NCI-H2029 treated with DMSO at 0.1 percent for 48 hours (cell line): ENCODE results near the gene AKAP13.
"Not testable (repeated sequence)": the region's sequence is repeated elsewhere in the genome, so short reads cannot be mapped to it uniquely, and the experiment has no call there.

Source experiments
- DNase-seq: peaks from one replicate; lab custom pipeline; 2025; lab: John Stamatoyannopoulos, UW

Gene AKAP13

DNA sequence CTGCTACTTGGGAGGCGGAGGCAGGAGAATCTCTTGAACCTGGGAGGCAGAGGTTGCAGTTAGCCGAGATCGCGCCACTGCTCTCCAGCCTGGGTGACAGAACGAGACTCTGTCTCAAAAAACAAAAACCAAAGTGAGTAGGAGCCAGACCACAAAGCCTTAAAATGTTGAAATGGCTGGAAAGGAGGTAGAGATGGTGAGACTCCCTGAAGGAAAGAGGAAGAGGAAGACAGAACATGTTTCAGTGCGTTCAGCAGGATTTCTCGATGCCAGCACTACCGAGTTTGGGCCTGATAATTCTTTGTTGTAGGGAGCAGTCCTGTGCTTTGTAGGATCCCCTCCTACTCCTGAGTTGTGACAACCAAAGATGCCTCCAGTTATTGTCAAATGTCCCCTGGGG lies 189.9 kb downstream of the AKAP13 start:
- DNase-seq, result no peak

GRCh38 chr15:85571780-85572179 lies 191.4 kb downstream of the AKAP13 start:
- DNase-seq, result no peak

- no peak for DNase-seq
Observed at GRCh38 chr15:85576392-85576791, 196.0 kb downstream of the AKAP13 start.

GRCh38 chr15:85578941-85579701 lies 198.7 kb downstream of the AKAP13 start:
- DNase-seq, result no peak

- DNase-seq, result no peak
Observed at GRCh38 chr15:85579957-85580694, 199.7 kb downstream of the AKAP13 start.

DNA sequence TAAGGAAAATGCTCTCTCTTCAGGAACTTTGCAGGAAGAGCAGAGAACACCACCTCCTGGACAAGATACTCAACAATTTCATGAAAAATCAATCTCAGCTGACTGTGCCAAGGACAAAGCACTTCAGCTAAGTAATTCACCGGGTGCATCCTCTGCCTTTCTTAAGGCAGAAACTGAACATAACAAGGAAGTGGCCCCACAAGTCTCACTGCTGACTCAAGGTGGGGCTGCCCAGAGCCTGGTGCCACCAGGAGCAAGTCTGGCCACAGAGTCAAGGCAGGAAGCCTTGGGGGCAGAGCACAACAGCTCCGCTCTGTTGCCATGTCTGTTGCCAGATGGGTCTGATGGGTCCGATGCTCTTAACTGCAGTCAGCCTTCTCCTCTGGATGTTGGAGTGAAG lies 200.5 kb downstream of the AKAP13 start:
- DNase-seq, result no peak

DNA sequence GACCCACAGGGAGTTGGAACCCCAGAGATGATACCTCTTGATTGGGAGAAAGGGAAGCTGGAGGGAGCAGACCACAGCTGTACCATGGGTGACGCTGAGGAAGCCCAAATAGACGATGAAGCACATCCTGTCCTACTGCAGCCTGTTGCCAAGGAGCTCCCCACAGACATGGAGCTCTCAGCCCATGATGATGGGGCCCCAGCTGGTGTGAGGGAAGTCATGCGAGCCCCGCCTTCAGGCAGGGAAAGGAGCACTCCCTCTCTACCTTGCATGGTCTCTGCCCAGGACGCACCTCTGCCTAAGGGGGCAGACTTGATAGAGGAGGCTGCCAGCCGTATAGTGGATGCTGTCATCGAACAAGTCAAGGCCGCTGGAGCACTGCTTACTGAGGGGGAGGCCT lies 201.1 kb downstream of the AKAP13 start:
- DNase-seq, result no peak

- DNase-seq, result no peak
Observed at GRCh38 chr15:85582131-85583079, 202.0 kb downstream of the AKAP13 start.

DNA sequence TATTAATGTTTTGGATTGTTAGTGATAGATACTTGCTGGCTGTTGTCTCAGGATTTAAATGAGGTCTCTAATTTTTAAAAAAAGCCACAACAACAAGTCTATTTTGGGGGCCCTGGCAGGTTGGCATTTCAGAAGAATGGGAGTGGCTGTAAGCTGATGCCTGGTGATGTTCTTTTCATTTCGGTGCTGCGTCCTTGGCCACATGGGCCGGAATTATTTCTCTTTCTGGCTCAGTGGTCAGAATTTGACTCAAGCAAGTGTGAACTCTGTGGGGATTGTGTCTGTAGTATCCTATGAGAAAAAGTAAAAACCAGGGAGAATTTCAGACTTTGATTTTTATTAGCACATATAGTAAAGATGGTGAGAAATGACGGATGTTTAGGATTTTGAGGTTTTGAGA lies 203.0 kb downstream of the AKAP13 start:
- DNase-seq, result no peak

DNA sequence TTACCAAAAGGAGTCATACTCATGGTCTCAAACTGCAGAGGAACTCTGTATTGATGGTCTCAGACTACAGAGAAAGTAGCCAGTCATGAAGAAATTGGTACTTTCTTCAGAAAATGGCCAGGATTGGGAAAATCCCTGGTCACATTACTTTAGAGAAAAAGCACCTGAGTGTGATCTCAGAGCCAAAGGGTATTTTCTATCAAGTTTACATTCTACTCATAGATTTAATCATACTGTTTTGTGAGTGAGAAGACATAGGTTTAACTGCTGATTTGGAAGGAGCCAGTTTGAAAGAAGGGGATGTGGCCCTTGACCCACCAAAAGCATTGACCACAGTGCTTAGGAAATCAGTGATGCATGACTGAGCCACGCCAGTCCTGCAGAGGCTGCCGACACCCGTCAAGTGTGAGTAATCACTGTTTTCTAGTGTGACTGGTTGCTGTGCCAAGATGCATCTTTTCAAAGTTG lies 203.6 kb downstream of the AKAP13 start:
- DNase-seq, result no peak

DNA sequence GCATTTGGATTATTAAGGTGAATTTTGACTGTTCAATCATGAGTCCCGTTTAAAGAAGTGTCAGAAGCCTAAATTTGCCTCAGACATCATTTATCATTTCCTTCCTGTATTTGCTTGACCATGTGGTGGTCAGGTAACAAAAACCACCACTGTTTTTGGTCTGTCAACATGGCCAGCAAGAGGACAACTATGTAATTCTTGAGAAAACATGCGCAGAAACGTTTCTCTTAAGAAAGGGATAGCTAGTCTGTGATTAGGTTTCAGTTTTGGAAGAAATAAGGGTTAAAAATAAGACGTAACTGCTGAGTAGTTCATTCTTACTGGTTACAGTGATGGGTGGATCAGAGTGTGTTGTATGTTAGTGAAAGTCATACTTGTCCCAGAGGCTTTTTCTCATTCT lies 204.5 kb downstream of the AKAP13 start:
- no peak for DNase-seq

DNA sequence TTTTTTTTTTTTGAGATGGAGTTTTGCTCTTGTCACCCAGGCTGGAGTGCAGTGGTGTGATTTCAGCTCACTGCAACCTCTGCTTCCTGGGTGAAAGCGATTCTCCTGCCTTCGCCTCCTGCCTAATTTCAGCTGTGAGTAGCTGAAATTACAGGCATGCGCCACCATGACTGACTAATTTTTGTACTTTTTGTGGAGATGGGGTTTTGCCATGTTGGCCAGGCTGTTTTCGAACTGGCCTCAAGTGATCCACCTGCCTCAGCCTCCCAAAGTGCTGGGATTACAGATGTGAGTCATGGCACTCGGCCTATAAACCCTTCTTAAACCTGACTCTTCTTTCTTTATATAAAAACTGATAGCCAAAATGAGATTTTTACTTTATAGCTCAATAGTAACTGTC lies 205.8 kb downstream of the AKAP13 start:
- not testable (repeated sequence) for DNase-seq

DNA sequence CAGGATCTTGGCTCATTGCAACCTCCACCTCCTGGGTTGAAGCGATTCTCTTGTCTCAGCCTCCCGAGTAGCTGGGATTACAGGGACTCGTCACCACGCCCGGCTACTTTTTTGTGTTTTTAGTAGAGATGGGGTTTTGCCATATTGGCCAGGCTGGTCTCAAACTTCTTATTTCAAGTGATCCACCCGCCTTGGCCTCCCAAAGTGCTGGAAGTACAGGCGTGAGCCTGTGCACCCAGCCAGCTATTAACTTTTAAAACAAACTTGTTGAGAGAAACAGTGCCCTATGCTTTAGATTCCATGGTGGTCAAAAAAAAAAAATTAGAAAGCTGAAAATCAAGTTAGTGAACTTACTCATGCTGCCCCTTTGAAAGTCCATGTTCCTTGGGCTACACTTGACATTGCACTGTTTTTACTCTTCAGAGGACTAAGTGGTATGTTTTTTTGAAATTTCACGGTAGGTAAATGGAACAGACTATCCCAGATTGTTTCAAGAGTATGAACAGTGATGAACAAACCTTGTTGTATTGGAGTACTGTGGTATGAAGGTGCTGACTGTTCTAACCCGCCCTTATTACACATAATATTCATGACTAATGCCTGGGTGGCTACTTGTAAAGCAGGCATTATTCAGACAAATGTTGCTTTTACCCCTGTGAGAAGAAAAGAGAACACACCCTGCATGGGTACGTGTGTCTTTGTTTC lies 207.5 kb downstream of the AKAP13 start:
- no peak for DNase-seq

- DNase-seq, result no peak
Observed at GRCh38 chr15:85588677-85589076, 208.3 kb downstream of the AKAP13 start.

GRCh38 chr15:85589851-85590250 lies 209.4 kb downstream of the AKAP13 start:
- DNase-seq, result no peak

- no peak for DNase-seq
Observed at GRCh38 chr15:85591622-85592021, 211.2 kb downstream of the AKAP13 start.

GRCh38 chr15:85592148-85592547 lies 211.7 kb downstream of the AKAP13 start:
- no peak for DNase-seq

DNA sequence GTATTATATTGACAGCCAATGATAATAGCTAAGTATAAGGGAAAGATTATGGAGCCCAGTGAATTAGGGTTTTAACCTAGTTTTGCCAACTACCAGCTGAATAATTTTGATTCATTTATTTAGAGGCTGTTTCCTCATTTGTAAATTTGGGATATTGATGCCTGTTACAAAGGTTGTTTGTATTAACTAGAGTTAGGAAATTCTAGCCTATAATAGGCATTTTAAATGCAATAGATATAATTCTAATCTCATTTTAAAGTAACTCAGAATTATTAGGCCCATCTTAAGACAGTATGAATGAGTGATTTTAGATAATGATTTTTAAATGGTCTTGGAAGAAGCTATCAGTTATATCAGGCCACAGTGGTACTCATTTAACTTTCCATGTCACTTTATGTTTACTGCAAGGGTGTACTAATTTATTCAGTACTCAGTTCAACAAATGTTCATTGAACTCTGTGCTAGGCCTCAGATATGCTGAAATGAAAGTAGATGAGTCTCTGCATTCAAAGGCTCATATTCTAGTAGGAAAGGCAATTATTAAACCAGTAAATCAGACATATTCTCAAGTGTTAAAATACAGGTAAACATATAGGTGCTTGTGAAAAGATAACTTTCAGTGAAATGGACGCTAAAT lies 213.5 kb downstream of the AKAP13 start:
- DNase-seq, result no peak

- DNase-seq, result no peak
Observed at GRCh38 chr15:85595804-85596536, 215.6 kb downstream of the AKAP13 start.

- DNase-seq, result no peak
Observed at GRCh38 chr15:85597155-85597815, 216.9 kb downstream of the AKAP13 start.
